ENCODE data around the gene PARK7. TPM values are rescaled to one million over a fixed set of nuclear protein-coding genes. Genes with fewer than 3 reads are reported as not detected.

PARK7 gene
- total and polyA plus RNA-seq, 12 donors: 266 to 697 (median 398) TPM

- TF ChIP-seq CTCF (IDR thresholded peaks at IDR 0.05) (no peak), POLR2A (IDR thresholded peaks at IDR 0.05) (no peak)
- H3K4me3 ChIP-seq: no peak overlapping the region
- no peaks in the 10 kb centered on the region for H3K27me3 ChIP-seq
- intact Hi-C loops (cut with DNase I): no loop called here
- peaks cover 0 to 27% of the 10 kb centered on the region in 2 donors for H3K36me3 ChIP-seq (replicated peaks in 1 of 2)
- WGBS, 4 donors: 71 to 75% (median 75%) methylated on average over 4 of the region's 4 CpGs
- peaks cover 18 to 26% of the 10 kb centered on the region in 2 donors for H3K4me1 ChIP-seq (replicated peaks in 1 of 2)
- no peak for DNase-seq
- H3K27ac ChIP-seq: no peak overlapping the region
- no peaks in the 10 kb centered on the region for H3K9me3 ChIP-seq (replicated peaks in 1 of 3)
Measured at GRCh38 chr1:8011016-8011415, 49.5 kb downstream of the PARK7 start.

- Histone ChIP-seq H3K27ac (no peak overlapping the region), H3K27me3 (no peaks in the 10 kb centered on the region), H3K36me3 (replicated peaks in 1 of 2) (peaks cover 0 to 27% of the 10 kb centered on the region in 2 donors), H3K9me3 (replicated peaks in 1 of 3) (no peaks in the 10 kb centered on the region), H3K4me1 (replicated peaks in 1 of 2) (peaks cover 19 to 27% of the 10 kb centered on the region in 2 donors), H3K4me3 (no peak overlapping the region)
- TF ChIP-seq CTCF (IDR thresholded peaks at IDR 0.05) (no peak), POLR2A (IDR thresholded peaks at IDR 0.05) (no peak)
- WGBS, 4 donors: 82 to 91% (median 89%) methylated on average over 7 of the region's 7 CpGs
- no peak for DNase-seq
- intact Hi-C loops (cut with DNase I): no loop called here
Measured at GRCh38 chr1:8011923-8012858, 50.7 kb downstream of the PARK7 start.

GRCh38 chr1:8012955-8013354 lies 51.4 kb downstream of the PARK7 start:
- peaks cover 0 to 27% of the 10 kb centered on the region in 2 donors for H3K36me3 ChIP-seq (replicated peaks in 1 of 2)
- no peak overlapping the region for H3K4me3 ChIP-seq
- H3K27ac ChIP-seq: peak overlapping the region in 1 of 5 donors; percentile 84
- WGBS, 4 donors: 92 to 99% (median 95%) methylated on average over 4 of the region's 4 CpGs
- H3K9me3 ChIP-seq (replicated peaks in 1 of 3): no peaks in the 10 kb centered on the region
- H3K27me3 ChIP-seq: no peaks in the 10 kb centered on the region
- TF ChIP-seq POLR2A (IDR thresholded peaks at IDR 0.05) (no peak), CTCF (IDR thresholded peaks at IDR 0.05) (no peak)
- DNase-seq: no peak
- peaks cover 26 to 35% of the 10 kb centered on the region in 2 donors for H3K4me1 ChIP-seq (replicated peaks in 1 of 2)
- intact Hi-C loops (cut with DNase I): no loop called here

- Histone ChIP-seq H3K4me3 (no peak overlapping the region), H3K27ac (peak overlapping the region in 1 of 5 donors; percentile 84), H3K36me3 (replicated peaks in 1 of 2) (peaks cover 0 to 27% of the 10 kb centered on the region in 2 donors), H3K9me3 (replicated peaks in 1 of 3) (no peaks in the 10 kb centered on the region), H3K4me1 (replicated peaks in 1 of 2) (peaks cover 26 to 39% of the 10 kb centered on the region in 2 donors), H3K27me3 (no peaks in the 10 kb centered on the region)
- no peak for DNase-seq
- TF ChIP-seq CTCF (IDR thresholded peaks at IDR 0.05): no peak
- no peak for TF ChIP-seq POLR2A (IDR thresholded peaks at IDR 0.05)
- intact Hi-C loops (cut with DNase I): no loop called here
- WGBS, 4 donors: 89 to 94% (median 92%) methylated on average over 11 of the region's 11 CpGs
Measured at GRCh38 chr1:8013399-8013798, 51.9 kb downstream of the PARK7 start.

Measured in adrenal gland (tissue), 12 donors.